T-helper 1 cell treated with Interleukin-12 subunit alpha and Interleukin-12 subunit beta and Interleukin-4 antibody, amounts not matched to agents 30 ng/mL and 1 ng/mL, for 36 hours (primary cell): ENCODE results near the gene ADAM19. TPM values are rescaled to one million over a fixed set of nuclear protein-coding genes. Genes with fewer than 3 reads are reported as not detected.
"Not testable (repeated sequence)": the region's sequence is repeated elsewhere in the genome, so short reads cannot be mapped to it uniquely, and the experiment has no call there.

Source experiments
- intact Hi-C: fragments of 100-400 bp; cut with micrococcal nuclease; formaldehyde crosslinking; loops from one replicate; pipeline ENCODE4 v1.15.1; 2024
- total RNA-seq: library from RNA; stranded (reverse); gene quantifications from 2 replicates; pipeline ENCODE4 v1.2.3, GENCODE V29; 2022

The ADAM19 gene
- total RNA-seq, 1 donor from 2014 or later = 667 TPM

DNA sequence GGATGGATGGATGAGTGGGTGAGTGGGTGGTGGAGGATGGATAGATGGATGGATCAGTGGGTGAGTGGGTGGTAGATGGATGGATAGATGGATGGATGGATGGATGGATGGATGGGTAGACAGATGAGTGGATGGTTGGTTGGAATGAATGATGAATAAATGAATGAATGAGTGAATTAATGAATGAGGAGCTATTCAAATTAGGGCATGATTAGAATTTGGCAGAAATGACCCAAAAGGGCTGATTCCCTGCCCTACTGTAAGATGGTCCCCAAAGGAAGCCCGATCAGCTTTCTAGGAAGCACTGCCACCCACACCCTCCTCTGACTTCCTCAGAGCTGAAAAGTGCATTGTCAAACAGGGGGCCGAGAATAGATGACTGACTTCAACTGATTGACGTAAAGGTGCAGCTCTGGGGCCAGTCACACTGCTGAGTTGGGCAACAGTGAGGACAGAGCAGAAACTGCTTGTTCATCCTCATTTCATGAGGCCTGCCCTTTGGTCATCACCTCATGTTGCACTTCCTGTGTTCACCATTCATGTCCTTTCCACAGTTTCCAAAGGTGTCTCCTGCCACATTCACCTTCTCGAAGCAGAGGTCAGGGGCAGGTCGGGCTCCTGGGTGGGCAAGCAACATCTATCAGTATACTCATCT lies 81.3 kb downstream of the ADAM19 start:
- intact Hi-C loops = no loop called here

DNA sequence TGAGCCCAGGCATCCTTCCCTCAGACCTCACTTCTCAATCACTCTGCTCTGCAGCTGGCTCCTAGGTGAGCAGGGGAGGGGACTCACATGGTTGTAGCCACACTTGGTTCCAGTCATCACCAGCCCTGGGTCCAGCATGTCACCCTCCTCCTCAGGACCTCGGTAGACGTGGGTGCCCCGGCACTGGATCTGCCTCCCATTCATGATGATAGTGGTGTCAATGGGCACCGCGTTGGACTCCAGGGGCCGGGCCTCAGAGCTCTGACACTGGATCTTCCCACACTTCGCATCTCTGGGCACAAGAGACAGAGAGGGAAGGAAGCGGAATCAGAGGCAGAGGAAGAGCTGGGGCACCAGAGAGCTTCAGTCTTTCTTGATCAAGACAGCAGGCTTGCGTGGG lies 82.7 kb downstream of the ADAM19 start:
- intact Hi-C loops = no loop called here

- intact Hi-C loops = no loop called here
These were observed 84.0 kb downstream of the ADAM19 start for GRCh38 chr5:157491471-157491995.

DNA sequence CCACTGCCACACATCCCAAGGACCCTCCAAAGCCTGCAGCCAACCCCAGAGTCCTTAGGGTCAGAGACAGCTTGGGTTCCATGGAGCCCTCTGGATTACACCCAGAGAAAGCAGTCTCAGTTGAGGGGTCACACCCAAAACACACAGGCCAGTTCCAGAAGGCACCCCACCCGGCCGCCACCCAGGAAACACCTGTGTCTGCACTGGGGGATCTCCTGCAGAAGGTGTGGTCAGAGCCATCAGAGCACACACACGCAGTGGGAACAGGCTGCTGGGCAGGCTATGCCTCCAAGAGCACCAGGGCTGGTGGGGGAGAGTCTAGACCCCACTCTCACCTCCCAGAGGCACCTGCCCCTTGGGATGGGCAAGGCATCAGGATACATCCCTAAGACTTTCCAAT lies 88.2 kb downstream of the ADAM19 start:
- intact Hi-C loops = no loop called here

DNA sequence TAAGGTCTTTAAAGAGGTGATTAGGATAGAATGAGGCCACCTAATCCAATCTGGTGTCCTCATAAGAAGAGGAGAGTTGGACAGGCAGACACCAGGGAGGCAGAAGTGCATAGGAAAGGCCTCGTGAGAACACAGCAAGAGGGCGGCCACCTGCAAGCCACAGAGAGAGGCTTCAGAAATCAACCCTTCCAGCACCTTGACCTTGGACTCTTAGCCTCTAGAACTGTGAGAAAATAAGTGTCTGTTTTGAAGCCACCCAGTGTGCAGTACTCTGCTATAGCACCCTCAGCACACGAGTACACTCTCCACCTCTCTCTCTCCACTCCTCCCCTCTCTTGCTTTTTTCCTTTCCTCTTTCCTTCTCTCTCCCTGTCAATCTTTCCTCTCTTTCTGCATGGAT lies 88.7 kb downstream of the ADAM19 start:
- intact Hi-C loops = no loop called here

- intact Hi-C loops = no loop called here
These were observed 89.3 kb downstream of the ADAM19 start for GRCh38 chr5:157486221-157486681.

GRCh38 chr5:157485811-157486210 lies 89.8 kb downstream of the ADAM19 start:
- intact Hi-C loops = loop anchor here (1.0 kb wide), 1 partner anchor 9 kb away; no protein-coding TSS in a partner anchor

DNA sequence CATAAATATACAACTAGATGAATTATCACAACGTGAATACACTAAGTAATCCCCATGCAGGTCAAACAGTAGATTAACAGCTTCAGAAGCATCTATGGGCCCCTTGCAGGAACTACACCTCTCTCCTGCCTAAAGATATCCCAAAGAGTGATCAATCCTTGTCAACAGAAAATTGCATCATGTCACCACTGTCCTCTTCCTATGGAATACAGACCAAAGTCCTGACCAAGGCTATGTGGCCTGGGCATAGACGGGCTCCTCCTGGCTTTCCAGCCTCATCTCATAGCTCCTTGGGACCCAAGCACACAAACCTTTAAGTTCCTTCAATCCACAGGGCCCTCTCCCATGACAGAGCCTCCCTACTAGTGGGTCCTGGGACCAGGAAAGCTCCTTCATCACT lies 90.2 kb downstream of the ADAM19 start:
- intact Hi-C loops = loop anchor here (1.0 kb wide), 1 partner anchor 8 kb away; no protein-coding TSS in a partner anchor

- intact Hi-C loops = loop anchor here (1.0 kb wide), 1 partner anchor 7 kb away; no protein-coding TSS in a partner anchor
These were observed 90.8 kb downstream of the ADAM19 start for GRCh38 chr5:157484768-157485167.

DNA sequence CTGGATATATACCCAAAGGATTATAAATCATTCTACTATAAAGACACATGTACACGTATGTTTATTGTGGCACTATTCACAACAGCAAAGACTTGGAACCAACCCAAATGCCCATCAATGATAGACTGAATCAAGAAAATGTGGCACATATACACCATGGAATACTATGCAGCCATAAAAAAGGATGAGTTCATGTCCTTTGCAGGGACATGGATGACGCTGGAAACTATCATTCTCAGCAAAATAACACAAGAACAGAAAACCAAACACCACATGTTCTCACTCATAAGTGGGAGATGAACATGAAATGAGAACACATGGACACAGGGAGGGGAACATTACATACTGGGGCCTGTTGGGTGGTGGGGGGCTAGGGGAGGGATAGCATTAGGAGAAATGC lies 92.9 kb downstream of the ADAM19 start:
- intact Hi-C loops = not testable (repeated sequence)

DNA sequence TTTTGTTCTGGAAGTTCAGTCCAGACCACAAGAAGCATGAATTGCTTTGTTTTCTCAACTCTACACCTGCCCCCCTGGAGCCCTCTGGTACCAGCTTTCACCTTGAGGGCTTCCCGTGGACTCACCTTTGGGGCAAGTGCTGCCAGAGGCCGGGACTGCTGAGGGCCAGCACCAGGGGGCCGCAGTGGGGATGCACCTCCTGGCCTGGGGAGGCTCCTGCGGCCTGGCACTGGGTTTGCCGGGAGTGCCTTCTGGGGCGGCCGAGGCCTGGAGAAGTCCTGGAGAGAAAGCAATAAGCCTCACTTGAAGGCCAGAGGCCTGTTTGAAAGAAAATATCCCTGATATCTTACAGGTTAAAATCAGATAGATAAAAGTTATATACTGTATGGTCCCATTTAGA lies 93.9 kb downstream of the ADAM19 start:
- intact Hi-C loops = no loop called here

GRCh38 chr5:157481265-157481664 lies 94.3 kb downstream of the ADAM19 start:
- intact Hi-C loops = no loop called here

- intact Hi-C loops = loop anchor here (5.0 kb wide), 2 partner anchors 93 to 237 kb away; no protein-coding TSS in a partner anchor
These were observed 95.7 kb downstream of the ADAM19 start for GRCh38 chr5:157479612-157480510.

- intact Hi-C loops = loop anchor here (5.0 kb wide), 2 partner anchors 92 to 238 kb away; no protein-coding TSS in a partner anchor
These were observed 96.4 kb downstream of the ADAM19 start for GRCh38 chr5:157479166-157479565.

DNA sequence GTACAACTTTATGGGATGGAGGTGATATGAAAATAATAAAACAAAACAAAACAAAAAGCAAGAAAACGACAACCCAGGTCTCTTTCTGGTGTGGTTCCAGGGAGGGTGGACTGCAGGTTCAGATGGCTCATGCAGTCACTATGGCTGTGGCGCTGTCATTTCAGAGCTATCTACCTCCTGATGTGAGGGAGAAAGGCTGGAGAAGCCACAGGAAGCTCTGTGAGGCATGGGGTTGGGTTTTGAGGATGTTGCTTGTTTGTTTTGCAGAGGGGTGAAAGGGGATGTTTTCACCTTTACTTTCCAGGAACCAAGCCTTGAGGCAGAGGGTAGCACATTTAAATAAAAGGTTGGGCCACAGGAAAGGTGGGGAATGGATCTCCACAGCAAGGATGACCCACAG lies 96.8 kb downstream of the ADAM19 start:
- intact Hi-C loops = loop anchor here (5.0 kb wide), 2 partner anchors 91 to 239 kb away; no protein-coding TSS in a partner anchor

- intact Hi-C loops = loop anchor here (1.0 to 5.0 kb wide), 5 partner anchors 7 to 239 kb away; no protein-coding TSS in a partner anchor
These were observed 97.6 kb downstream of the ADAM19 start for GRCh38 chr5:157477814-157478494.

GRCh38 chr5:157476702-157477408 lies 98.7 kb downstream of the ADAM19 start:
- intact Hi-C loops = loop anchor here (1.0 to 5.0 kb wide), 5 partner anchors 8 to 240 kb away; no protein-coding TSS in a partner anchor

GRCh38 chr5:157475432-157475831 lies 100.1 kb downstream of the ADAM19 start:
- intact Hi-C loops = loop anchor here (5.0 kb wide), 2 partner anchors 88 to 242 kb away; no protein-coding TSS in a partner anchor

DNA sequence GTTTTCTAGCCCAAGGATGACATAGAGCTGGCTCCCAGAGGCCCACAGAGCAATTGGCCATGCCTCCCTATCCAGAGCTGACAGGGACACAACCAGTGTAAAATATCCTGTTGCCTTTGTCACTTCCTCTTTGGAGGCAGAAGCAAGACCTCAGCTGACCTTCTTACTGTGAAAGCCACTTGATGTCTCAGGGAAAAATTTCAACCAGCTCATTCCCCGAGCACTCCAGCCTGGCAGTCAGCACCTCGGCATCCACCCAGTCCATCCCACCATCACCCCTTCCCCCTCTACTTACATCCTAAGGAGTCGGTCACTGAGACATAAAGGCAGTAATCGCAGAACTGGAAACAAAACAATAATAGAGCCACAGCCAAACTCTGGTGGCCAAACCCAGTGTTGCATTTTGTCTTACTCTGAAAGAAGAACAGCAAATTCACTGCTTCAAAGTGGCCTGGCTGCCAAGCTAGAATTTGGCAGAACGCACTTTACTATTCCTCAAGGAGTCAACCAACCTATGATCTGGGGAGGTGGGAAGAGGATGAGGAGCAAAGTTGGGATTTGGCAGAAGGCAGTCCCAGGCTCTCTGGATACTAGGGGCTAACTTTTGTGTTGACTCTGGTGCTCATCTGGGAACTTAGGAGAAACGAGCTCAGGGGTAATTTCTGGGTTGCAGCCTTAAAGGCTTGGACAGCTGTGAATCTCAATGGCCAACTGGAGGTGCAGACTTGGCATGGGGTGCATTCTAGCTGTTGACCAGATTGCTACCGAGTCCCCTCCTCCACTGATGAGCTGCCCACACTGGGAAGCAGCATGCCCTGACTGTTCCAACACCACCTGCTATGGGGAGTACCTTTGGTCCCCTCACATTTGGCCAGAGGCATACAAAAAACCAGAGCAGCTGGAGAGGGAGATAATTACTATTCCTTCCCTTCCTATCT lies 101.9 kb downstream of the ADAM19 start:
- intact Hi-C loops = no loop called here
